Measurements from ENCODE around the gene GDF9. TPM values are rescaled to one million over a fixed set of nuclear protein-coding genes. Genes with fewer than 3 reads are reported as not detected.

The GDF9 gene
- total RNA-seq, 1 experiment from 2014 or later = 0.54 TPM

DNA sequence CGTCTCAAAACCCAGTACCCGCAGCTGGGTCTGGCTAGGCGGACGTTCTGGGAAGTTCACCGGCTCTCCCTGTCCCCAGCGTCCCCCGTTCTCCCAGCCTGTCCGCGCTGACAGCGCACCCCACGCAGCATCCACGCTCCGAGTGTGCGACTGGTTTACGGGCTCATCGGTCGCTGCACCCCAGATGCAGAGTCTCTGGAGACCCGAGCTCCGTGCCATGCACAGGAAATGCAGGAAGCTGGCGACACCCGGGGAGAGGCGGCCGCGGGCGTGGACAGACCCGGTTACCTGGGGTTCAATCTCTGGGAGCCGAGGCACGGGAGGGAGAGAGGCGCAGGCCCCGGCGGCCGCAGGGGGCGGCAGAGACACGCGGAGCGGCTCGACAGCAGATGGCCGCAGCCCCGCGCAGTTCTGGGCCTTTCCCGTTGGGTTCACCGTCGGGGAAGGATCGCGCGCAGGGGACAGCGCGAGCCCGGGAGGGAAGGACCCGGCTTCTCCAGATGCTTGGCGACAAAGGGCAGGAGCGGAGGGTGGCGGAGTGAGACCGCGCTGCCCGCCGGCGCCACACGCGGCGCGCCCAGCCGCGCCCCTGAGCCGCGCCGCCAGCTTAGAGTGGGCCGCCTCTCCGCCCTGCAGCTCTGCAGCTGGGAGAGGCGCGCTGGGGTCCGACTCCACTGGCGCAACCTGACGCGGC, 36.4 kb downstream of the GDF9 start:
- Histone ChIP-seq H3K27me3 (ENCODE audit: control insufficient read depth, insufficient read depth, low read length) (no peaks in the 10 kb centered on the region), H3K4me3 (ENCODE audit: low read depth in 2 of 2, low read length in 2 of 2) (peak overlapping the region; percentile 56 to 60), H3K9me3 (ENCODE audit: control insufficient read depth, insufficient read depth, low read depth, low read length) (no peaks in the 10 kb centered on the region), H3K4me1 (ENCODE audit: control insufficient read depth, insufficient read depth, low read length) (peaks cover 6% of the 10 kb centered on the region; the same call in 1 of the 2 replicates), H3K36me3 (ENCODE audit: control insufficient read depth, insufficient read depth, low read length) (no peaks in the 10 kb centered on the region), H3K27ac (ENCODE audit: low read length) (peak overlapping the region; percentile 40)
- ChIA-PET CTCF (interaction anchor here (1.1 to 1.6 kb wide), 2 partner anchors 34 to 53 kb away, joined by 3 to 8 read pairs; no protein-coding TSS in a partner anchor), POLR2A (interaction anchor here (0.5 kb wide), 1 partner anchor 220 kb away, joined by 4 read pairs; no protein-coding TSS in a partner anchor)
- ATAC-seq (peak; percentile 92), DNase-seq (ENCODE audit: low read depth, low spot score) (peak; percentile 30)
- no TSS peak for BruUV-seq (replicated peaks)
- intact Hi-C loops (cut with micrococcal nuclease; ENCODE audit: unreplicated experiment) (loop anchor here (2.0 to 10.0 kb wide), 2 partner anchors 53 to 445 kb away; no protein-coding TSS in a partner anchor), in situ Hi-C loops (cut with HindIII; ENCODE audit: low pct_unique_long_range_greater_than_20kb, low sequenced_read_pairs) (no loop called here)
- TF ChIP-seq, protein P1, sequence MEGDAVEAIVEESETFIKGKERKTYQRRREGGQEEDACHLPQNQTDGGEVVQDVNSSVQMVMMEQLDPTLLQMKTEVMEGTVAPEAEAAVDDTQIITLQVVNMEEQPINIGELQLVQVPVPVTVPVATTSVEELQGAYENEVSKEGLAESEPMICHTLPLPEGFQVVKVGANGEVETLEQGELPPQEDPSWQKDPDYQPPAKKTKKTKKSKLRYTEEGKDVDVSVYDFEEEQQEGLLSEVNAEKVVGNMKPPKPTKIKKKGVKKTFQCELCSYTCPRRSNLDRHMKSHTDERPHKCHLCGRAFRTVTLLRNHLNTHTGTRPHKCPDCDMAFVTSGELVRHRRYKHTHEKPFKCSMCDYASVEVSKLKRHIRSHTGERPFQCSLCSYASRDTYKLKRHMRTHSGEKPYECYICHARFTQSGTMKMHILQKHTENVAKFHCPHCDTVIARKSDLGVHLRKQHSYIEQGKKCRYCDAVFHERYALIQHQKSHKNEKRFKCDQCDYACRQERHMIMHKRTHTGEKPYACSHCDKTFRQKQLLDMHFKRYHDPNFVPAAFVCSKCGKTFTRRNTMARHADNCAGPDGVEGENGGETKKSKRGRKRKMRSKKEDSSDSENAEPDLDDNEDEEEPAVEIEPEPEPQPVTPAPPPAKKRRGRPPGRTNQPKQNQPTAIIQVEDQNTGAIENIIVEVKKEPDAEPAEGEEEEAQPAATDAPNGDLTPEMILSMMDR (IDR thresholded peaks at IDR 0.05) = peak; percentile 97
- TF ChIP-seq TCF7L2 (IDR thresholded peaks at IDR 0.05; ENCODE audit: low read depth, low read length) (no peak), REST (IDR thresholded peaks at IDR 0.05; ENCODE audit: insufficient read depth in 1 of 2, low read depth in 2 of 2, low read length in 1 of 2) (no peak)

- H3K27me3 ChIP-seq (ENCODE audit: control insufficient read depth, insufficient read depth, low read length) = no peaks in the 10 kb centered on the region
- POLR2A ChIA-PET = interaction anchor here (0.5 kb wide), 1 partner anchor 221 kb away, joined by 4 read pairs; no protein-coding TSS in a partner anchor
- no peak overlapping the region; the same call in 1 of the 2 replicates for H3K27ac ChIP-seq (ENCODE audit: low read length)
- ATAC-seq (no peak), DNase-seq (ENCODE audit: low read depth, low spot score) (no peak)
- in situ Hi-C loops (cut with HindIII; ENCODE audit: low pct_unique_long_range_greater_than_20kb, low sequenced_read_pairs) (no loop called here), intact Hi-C loops (cut with micrococcal nuclease; ENCODE audit: unreplicated experiment) (loop anchor here (10.0 kb wide), 1 partner anchor 444 kb away; no protein-coding TSS in a partner anchor)
- H3K36me3 ChIP-seq (ENCODE audit: control insufficient read depth, insufficient read depth, low read length) = no peaks in the 10 kb centered on the region
- H3K4me1 ChIP-seq (ENCODE audit: control insufficient read depth, insufficient read depth, low read length) = peaks cover 6% of the 10 kb centered on the region; the same call in 1 of the 2 replicates
- BruUV-seq (replicated peaks) = no TSS peak
- CTCF ChIA-PET = interaction anchor here (1.1 to 1.6 kb wide), 2 partner anchors 35 to 54 kb away, joined by 3 to 8 read pairs; no protein-coding TSS in a partner anchor
- H3K9me3 ChIP-seq (ENCODE audit: control insufficient read depth, insufficient read depth, low read depth, low read length) = no peaks in the 10 kb centered on the region
- TF ChIP-seq REST (IDR thresholded peaks at IDR 0.05; ENCODE audit: insufficient read depth in 1 of 2, low read depth in 2 of 2, low read length in 1 of 2) (no peak), SIN3A (IDR thresholded peaks at IDR 0.05; ENCODE audit: borderline replicate concordance, insufficient read depth, low read depth, low read length) (no peak), POLR2AphosphoS5 (IDR thresholded peaks at IDR 0.05; ENCODE audit: low read depth, low read length) (no peak), TCF7L2 (IDR thresholded peaks at IDR 0.05; ENCODE audit: low read depth, low read length) (no peak)
- TF ChIP-seq, protein P1 (IDR thresholded peaks at IDR 0.05) = no peak
- H3K4me3 ChIP-seq (ENCODE audit: low read depth in 2 of 2, low read length in 2 of 2) = peak overlapping the region in 1 of 2 experiments; percentile 60; a peak in 2 of 4 replicates
Measured at GRCh38 chr5:132828846-132829494, 37.3 kb downstream of the GDF9 start.
